HepG2 (cell line): ENCODE measurements around the gene P2RY8. TPM values are rescaled to one million over a fixed set of nuclear protein-coding genes. Genes with fewer than 3 reads are reported as not detected.
A peak's percentile ranks its signal among the peaks of the same experiment; 100 is the strongest.

Experiments used
- ATF7 ChIP-seq, 2 experiments: fragments of 450-650 bp in 1 of 2; sonication (generic) in 1 of 2; formaldehyde crosslinking in 1 of 2; IDR thresholded peaks; 2 replicates each; pipeline versions ENCODE4 v1.4.0 to v1.6.1; 2016 to 2020; ENCODE audit warnings: antibody characterized with exemption in 1 of 2, mild to moderate bottlenecking in 1 of 2, missing genetic modification reagents in 1 of 2
- CEBPG ChIP-seq: IDR thresholded peaks from 2 replicates; pipeline ENCODE4 v1.6.1; 2016
- DPF2 ChIP-seq: sonication (generic); formaldehyde crosslinking; IDR thresholded peaks from 2 replicates; pipeline ENCODE4 v1.4.0; 2020; ENCODE audit warnings: mild to moderate bottlenecking, low read depth, missing genetic modification reagents, borderline replicate concordance
- FOXJ3 ChIP-seq: sonication (generic); formaldehyde crosslinking; IDR thresholded peaks from 2 replicates; pipeline ENCODE4 v1.4.0; 2020; ENCODE audit warnings: missing genetic modification reagents, mild to moderate bottlenecking, borderline replicate concordance
- FOXK2 ChIP-seq: fragments of 450-650 bp; IDR thresholded peaks from 2 replicates; pipeline ENCODE4 v1.6.1; 2016
- FOXO1 ChIP-seq: sonication (generic); formaldehyde crosslinking; IDR thresholded peaks from 2 replicates; pipeline ENCODE4 v1.4.0; 2020; ENCODE audit warnings: missing genetic modification reagents
- HNF4A ChIP-seq: sonication (generic); formaldehyde crosslinking; IDR thresholded peaks from 2 replicates; pipeline ENCODE4 v1.4.0; 2020; ENCODE audit warnings: missing genetic modification reagents
- KDM6A ChIP-seq: IDR thresholded peaks from 2 replicates; pipeline ENCODE4 v1.6.1; 2016; ENCODE audit warnings: low read depth
- KLF11 ChIP-seq: IDR thresholded peaks from 2 replicates; pipeline ENCODE4 v1.6.1; 2016; ENCODE audit warnings: missing compliant biosample characterization
- KLF16 ChIP-seq, 2 experiments: sonication (generic) in 1 of 2; formaldehyde crosslinking in 1 of 2; IDR thresholded peaks; 2 replicates each; pipeline versions ENCODE4 v1.6.1 to v1.8.0; 2016 to 2023; ENCODE audit warnings: missing genetic modification reagents in 2 of 2, missing compliant biosample characterization in 1 of 2
- MAFF ChIP-seq: IDR thresholded peaks from 2 replicates; pipeline ENCODE4 v1.6.1; 2011; ENCODE audit warnings: low read depth, low read length, improper control_type of control experiment
- MIXL1 ChIP-seq: IDR thresholded peaks from 2 replicates; pipeline ENCODE4 v1.6.1; 2016
- MTA1 ChIP-seq: sonication (generic); formaldehyde crosslinking; IDR thresholded peaks from 2 replicates; pipeline ENCODE4 v1.4.0; 2020; ENCODE audit warnings: missing genetic modification reagents, mild to moderate bottlenecking, borderline replicate concordance
- NR2F1 ChIP-seq, 2 experiments: fragments of 450-650 bp in 1 of 2; formaldehyde crosslinking in 1 of 2; IDR thresholded peaks; 2 replicates each; pipeline versions ENCODE4 v1.5.0 to v1.6.1; 2016 to 2020; ENCODE audit warnings: mild to moderate bottlenecking in 1 of 2, missing compliant biosample characterization in 1 of 2, missing genetic modification reagents in 1 of 2, moderate library complexity in 1 of 2
- ZNF337 ChIP-seq: sonication (generic); formaldehyde crosslinking; IDR thresholded peaks from 2 replicates; pipeline ENCODE4 v1.5.1; 2020; ENCODE audit warnings: missing genetic modification reagents, low read depth, mild to moderate bottlenecking, borderline replicate concordance
- ZNF33B ChIP-seq: sonication (generic); formaldehyde crosslinking; IDR thresholded peaks from 2 replicates; pipeline ENCODE4 v1.5.1; 2020; ENCODE audit warnings: mild to moderate bottlenecking, missing genetic modification reagents
- ZNF614 ChIP-seq: IDR thresholded peaks from 2 replicates; pipeline ENCODE4 v1.6.1; 2018; ENCODE audit warnings: missing biosample characterization, missing genetic modification reagents, inconsistent platforms, borderline replicate concordance
- ZNF749 ChIP-seq: sonication (generic); formaldehyde crosslinking; IDR thresholded peaks from 2 replicates; pipeline ENCODE4 v1.8.0; 2022; ENCODE audit warnings: mild to moderate bottlenecking, missing genetic modification reagents, moderate library complexity, borderline replicate concordance
- ZNF878 ChIP-seq: sonication (generic); formaldehyde crosslinking; IDR thresholded peaks from 2 replicates; pipeline ENCODE4 v1.8.1; 2023; ENCODE audit warnings: mild to moderate bottlenecking, missing genetic modification reagents, moderate library complexity
- polyA plus RNA-seq, 8 experiments: library from polyadenylated mRNA; depleted of rRNA in 3 of 8; stranded (reverse) in 7 of 8; unstranded in 1 of 8; fragments of >200 nt; fragmentation: Illumina TruSeq in 4 of 8; extraction: Trizol in 4 of 8; gene quantifications; 2 replicates each; pipeline versions ENCODE4 v1.2.1 to v1.2.3, GENCODE V29; 2011 to 2016; ENCODE audit warnings: low read depth in 4 of 8, missing spikeins in 1 of 8, mixed read lengths in 1 of 8; ENCODE audit not compliant: insufficient read depth in 1 of 8
- total RNA-seq, 5 experiments: library from RNA; depleted of rRNA; stranded (reverse); fragments of >200 nt; fragmentation: Illumina TruSeq; extraction: Trizol; gene quantifications; 2 replicates each; pipeline ENCODE4 v1.2.3, GENCODE V29; 2016; ENCODE audit warnings: low read depth in 1 of 5
- TF ChIP-seq, protein P1 (sequence below): sonication (generic); formaldehyde crosslinking; IDR thresholded peaks from 2 replicates; pipeline ENCODE4 v1.4.0; 2020; ENCODE audit warnings: missing genetic modification reagents, borderline replicate concordance
- TF ChIP-seq, protein P2 (sequence below): IDR thresholded peaks from 2 replicates; pipeline ENCODE4 v1.6.1; 2016; ENCODE audit warnings: low read depth
- TF ChIP-seq, protein P3 (sequence below): IDR thresholded peaks from 2 replicates; pipeline ENCODE4 v1.6.1; 2016; ENCODE audit warnings: low read depth, control low read depth

The P2RY8 gene
- total and polyA plus RNA-seq, 2 of the 13 experiments (the other 11 are each of a cell fraction or from before 2014, with no cell fraction given) = 1.0 to 1.3 TPM

DNA sequence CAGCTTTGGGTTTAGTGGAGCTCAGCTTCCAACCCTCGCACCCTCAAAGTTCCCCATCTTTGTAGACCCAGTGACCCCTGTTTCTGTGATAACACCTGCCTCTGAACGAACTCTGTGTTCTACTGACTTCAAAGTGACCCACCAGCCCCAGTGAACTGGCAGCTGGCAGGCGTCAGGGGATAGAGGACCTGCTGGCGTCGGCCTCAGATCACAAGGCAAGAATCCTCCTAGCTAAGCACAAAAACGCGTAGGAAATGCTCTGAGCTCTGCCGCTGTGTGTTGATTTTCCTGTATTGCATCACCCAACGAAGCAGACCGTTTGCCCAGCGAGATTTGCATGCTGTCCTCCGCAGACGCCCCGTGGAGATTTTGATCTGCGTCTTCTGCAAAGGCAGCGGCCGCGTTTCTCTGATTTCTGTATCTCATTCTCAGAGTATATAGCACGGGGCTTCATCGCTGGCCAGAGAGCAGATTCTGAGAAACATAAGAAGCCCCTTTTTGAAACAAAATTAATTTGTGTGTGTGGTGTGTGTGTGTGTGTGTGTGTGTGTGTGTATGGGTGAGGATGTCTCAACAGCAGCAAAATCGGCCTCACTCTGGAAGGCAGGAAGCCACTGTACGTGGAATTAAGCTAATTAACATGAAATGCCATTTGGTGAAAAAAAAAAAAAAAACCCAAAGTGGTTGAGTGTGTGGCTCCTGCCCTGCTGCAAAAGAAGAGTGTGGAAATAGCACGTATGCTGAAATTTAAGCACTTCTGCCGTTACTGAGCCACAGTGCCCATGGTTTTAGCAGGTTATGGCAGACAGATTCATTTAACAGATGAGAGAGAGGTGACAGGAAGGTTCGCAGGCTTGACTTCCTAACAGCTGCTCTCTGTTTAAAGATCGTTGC, 55.1 kb downstream of the P2RY8 start (continued):
- TF ChIP-seq DPF2 (CRISPR knock-in tag) (peak; percentile 59), ZNF878 (CRISPR knock-in tag) (peak; percentile 47; the same call in 1 of the 2 replicates), ATF7 (IDR thresholded peaks at IDR 0.05) (0 out of 2 replicates have a peak, but pooled peaks have one; percentile 24), ATF7 (CRISPR knock-in tag; IDR thresholded peaks at IDR 0.05) (peak; percentile 80; the same call in 1 of the 2 replicates), ZNF749 (CRISPR knock-in tag) (0 out of 2 replicates have a peak, but pooled peaks have one; percentile 68), FOXO1 (CRISPR knock-in tag) (peak; percentile 72; the same call in 1 of the 2 replicates), CEBPG (CRISPR knock-in tag) (peak; percentile 99), KLF11 (no peak), MIXL1 (CRISPR knock-in tag) (peak; percentile 42; the same call in 1 of the 2 replicates), MTA1 (CRISPR knock-in tag) (0 out of 2 replicates have a peak, but pooled peaks have one; percentile 33), KLF16 (CRISPR knock-in tag; IDR thresholded peaks at IDR 0.05) (peak in 1 of 2 experiments; percentile 71; a peak in 1 of 4 replicates), NR2F1 (CRISPR knock-in tag; IDR thresholded peaks at IDR 0.05) (no peak), HNF4A (peak; percentile 59), KDM6A (CRISPR knock-in tag) (0 out of 2 replicates have a peak, but pooled peaks have one; percentile 31), FOXK2 (no peak), ZNF33B (CRISPR knock-in tag) (0 out of 2 replicates have a peak, but pooled peaks have one; percentile 49), MAFF (peak; percentile 77), ZNF337 (CRISPR knock-in tag) (0 out of 2 replicates have a peak, but pooled peaks have one; percentile 25), FOXJ3 (CRISPR knock-in tag) (no peak; the same call in 1 of the 2 replicates), ZNF614 (CRISPR knock-in tag) (0 out of 2 replicates have a peak, but pooled peaks have one; percentile 58)
- TF ChIP-seq, protein P1, sequence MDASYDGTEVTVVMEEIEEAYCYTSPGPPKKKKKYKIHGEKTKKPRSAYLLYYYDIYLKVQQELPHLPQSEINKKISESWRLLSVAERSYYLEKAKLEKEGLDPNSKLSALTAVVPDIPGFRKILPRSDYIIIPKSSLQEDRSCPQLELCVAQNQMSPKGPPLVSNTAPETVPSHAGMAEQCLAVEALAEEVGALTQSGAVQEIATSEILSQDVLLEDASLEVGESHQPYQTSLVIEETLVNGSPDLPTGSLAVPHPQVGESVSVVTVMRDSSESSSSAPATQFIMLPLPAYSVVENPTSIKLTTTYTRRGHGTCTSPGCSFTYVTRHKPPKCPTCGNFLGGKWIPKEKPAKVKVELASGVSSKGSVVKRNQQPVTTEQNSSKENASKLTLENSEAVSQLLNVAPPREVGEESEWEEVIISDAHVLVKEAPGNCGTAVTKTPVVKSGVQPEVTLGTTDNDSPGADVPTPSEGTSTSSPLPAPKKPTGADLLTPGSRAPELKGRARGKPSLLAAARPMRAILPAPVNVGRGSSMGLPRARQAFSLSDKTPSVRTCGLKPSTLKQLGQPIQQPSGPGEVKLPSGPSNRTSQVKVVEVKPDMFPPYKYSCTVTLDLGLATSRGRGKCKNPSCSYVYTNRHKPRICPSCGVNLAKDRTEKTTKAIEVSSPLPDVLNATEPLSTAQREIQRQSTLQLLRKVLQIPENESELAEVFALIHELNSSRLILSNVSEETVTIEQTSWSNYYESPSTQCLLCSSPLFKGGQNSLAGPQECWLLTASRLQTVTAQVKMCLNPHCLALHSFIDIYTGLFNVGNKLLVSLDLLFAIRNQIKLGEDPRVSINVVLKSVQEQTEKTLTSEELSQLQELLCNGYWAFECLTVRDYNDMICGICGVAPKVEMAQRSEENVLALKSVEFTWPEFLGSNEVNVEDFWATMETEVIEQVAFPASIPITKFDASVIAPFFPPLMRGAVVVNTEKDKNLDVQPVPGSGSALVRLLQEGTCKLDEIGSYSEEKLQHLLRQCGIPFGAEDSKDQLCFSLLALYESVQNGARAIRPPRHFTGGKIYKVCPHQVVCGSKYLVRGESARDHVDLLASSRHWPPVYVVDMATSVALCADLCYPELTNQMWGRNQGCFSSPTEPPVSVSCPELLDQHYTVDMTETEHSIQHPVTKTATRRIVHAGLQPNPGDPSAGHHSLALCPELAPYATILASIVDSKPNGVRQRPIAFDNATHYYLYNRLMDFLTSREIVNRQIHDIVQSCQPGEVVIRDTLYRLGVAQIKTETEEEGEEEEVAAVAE (CRISPR knock-in tag) = 0 out of 2 replicates have a peak, but pooled peaks have one; percentile 30
- TF ChIP-seq, protein P2, sequence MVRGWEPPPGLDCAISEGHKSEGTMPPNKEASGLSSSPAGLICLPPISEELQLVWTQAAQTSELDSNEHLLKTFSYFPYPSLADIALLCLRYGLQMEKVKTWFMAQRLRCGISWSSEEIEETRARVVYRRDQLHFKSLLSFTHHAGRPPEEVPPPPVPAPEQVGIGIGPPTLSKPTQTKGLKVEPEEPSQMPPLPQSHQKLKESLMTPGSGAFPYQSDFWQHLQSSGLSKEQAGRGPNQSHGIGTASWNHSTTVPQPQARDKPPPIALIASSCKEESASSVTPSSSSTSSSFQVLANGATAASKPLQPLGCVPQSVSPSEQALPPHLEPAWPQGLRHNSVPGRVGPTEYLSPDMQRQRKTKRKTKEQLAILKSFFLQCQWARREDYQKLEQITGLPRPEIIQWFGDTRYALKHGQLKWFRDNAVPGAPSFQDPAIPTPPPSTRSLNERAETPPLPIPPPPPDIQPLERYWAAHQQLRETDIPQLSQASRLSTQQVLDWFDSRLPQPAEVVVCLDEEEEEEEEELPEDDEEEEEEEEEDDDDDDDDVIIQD = peak; percentile 46; the same call in 1 of the 2 replicates
- TF ChIP-seq, protein P3, sequence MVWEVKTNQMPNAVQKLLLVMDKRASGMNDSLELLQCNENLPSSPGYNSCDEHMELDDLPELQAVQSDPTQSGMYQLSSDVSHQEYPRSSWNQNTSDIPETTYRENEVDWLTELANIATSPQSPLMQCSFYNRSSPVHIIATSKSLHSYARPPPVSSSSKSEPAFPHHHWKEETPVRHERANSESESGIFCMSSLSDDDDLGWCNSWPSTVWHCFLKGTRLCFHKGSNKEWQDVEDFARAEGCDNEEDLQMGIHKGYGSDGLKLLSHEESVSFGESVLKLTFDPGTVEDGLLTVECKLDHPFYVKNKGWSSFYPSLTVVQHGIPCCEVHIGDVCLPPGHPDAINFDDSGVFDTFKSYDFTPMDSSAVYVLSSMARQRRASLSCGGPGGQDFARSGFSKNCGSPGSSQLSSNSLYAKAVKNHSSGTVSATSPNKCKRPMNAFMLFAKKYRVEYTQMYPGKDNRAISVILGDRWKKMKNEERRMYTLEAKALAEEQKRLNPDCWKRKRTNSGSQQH = 0 out of 2 replicates have a peak, but pooled peaks have one; percentile 38
